ENCODE measurements around the gene SCNN1B. TPM values are rescaled to one million over a fixed set of nuclear protein-coding genes. Genes with fewer than 3 reads are reported as not detected.

SCNN1B gene
- total RNA-seq, 3 donors from 2014 or later (not counting 1 experiment from before 2014, with no cell fraction given) = not detected

DNA sequence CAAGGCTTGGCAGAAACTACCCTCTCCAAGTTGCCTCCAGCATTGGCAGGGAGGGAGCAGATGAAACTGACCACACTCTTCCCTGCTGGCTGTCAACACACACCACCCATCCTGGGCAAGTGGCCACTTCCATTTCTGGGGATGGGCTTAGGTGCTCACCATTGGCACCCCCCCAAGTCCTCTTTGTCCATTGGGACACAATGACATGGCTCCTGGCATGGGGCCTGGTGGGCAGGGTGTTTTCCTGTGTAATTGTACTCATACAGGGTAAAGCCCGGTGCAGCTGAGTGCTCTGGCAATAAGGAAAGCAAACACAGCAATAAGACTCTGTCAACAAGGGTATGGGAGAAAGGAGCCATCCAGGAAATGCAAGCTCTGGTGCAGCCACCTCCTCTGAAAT lies 22.6 kb downstream of the SCNN1B start:
- H3K27ac ChIP-seq (ENCODE audit: low read length) = no peak overlapping the region
- no peaks in the 10 kb centered on the region for H3K4me1 ChIP-seq (ENCODE audit: control insufficient read depth, insufficient read depth, low read length)
- H3K27me3 ChIP-seq (ENCODE audit: control insufficient read depth, insufficient read depth, low read length) = no peaks in the 10 kb centered on the region
- H3K27ac Mint-ChIP-seq = no peak overlapping the region
- intact Hi-C loops (cut with micrococcal nuclease) = no loop called here
- H3K36me3 Mint-ChIP-seq = no peaks in the 10 kb centered on the region
- H3K4me3 ChIP-seq (ENCODE audit: low read length) = no peak overlapping the region
- no peak for ATAC-seq
- H3K9me3 ChIP-seq (ENCODE audit: control insufficient read depth, insufficient read depth, low read length) = no peaks in the 10 kb centered on the region
- no peak overlapping the region for H3K4me3 Mint-ChIP-seq
- WGBS (ENCODE audit: insufficient coverage) = 40% methylated on average over 1 of the region's 1 CpG
- DNase-seq = no peak
- peaks cover 0 to 5% of the 10 kb centered on the region in 2 donors for H3K27me3 Mint-ChIP-seq (ENCODE audit: low read depth in 2 of 2)
- H3K36me3 ChIP-seq (ENCODE audit: control insufficient read depth, insufficient read depth, low read length) = no peaks in the 10 kb centered on the region
- H3K4me1 Mint-ChIP-seq = no peaks in the 10 kb centered on the region
- H3K9me3 Mint-ChIP-seq = no peaks in the 10 kb centered on the region
- TF ChIP-seq, protein P1, sequence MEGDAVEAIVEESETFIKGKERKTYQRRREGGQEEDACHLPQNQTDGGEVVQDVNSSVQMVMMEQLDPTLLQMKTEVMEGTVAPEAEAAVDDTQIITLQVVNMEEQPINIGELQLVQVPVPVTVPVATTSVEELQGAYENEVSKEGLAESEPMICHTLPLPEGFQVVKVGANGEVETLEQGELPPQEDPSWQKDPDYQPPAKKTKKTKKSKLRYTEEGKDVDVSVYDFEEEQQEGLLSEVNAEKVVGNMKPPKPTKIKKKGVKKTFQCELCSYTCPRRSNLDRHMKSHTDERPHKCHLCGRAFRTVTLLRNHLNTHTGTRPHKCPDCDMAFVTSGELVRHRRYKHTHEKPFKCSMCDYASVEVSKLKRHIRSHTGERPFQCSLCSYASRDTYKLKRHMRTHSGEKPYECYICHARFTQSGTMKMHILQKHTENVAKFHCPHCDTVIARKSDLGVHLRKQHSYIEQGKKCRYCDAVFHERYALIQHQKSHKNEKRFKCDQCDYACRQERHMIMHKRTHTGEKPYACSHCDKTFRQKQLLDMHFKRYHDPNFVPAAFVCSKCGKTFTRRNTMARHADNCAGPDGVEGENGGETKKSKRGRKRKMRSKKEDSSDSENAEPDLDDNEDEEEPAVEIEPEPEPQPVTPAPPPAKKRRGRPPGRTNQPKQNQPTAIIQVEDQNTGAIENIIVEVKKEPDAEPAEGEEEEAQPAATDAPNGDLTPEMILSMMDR (IDR thresholded peaks at IDR 0.05) = no peak

DNA sequence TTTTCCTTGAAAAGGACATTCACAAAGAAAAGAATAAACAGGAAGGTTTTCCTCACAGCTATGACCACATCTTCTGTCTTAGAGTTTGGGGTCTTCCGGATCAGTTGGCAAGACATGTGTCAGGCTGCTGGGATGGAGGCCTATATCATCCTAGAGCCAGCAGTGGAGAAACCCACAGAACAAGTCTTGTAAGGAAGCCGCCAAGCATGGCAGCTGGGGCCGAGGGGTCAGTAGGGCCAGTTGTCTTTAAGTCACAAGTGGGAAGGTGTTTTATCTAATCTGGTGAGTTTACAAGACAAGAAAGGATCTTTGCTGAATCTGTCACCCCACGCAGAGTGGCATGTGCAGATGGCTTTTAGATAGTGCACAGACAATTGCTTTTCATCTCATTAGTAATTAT lies 25.7 kb downstream of the SCNN1B start:
- no peaks in the 10 kb centered on the region for H3K4me1 Mint-ChIP-seq
- H3K27me3 Mint-ChIP-seq (ENCODE audit: low read depth in 2 of 2) = peaks cover 0 to 5% of the 10 kb centered on the region in 2 donors
- Histone ChIP-seq H3K4me3 (ENCODE audit: low read length) (no peak overlapping the region), H3K27me3 (ENCODE audit: control insufficient read depth, insufficient read depth, low read length) (no peaks in the 10 kb centered on the region), H3K4me1 (ENCODE audit: control insufficient read depth, insufficient read depth, low read length) (no peaks in the 10 kb centered on the region), H3K36me3 (ENCODE audit: control insufficient read depth, insufficient read depth, low read length) (no peaks in the 10 kb centered on the region), H3K9me3 (ENCODE audit: control insufficient read depth, insufficient read depth, low read length) (no peaks in the 10 kb centered on the region), H3K27ac (ENCODE audit: low read length) (no peak overlapping the region)
- ATAC-seq (no peak), DNase-seq (no peak)
- no peaks in the 10 kb centered on the region for H3K9me3 Mint-ChIP-seq
- WGBS (ENCODE audit: insufficient coverage) = 89% methylated on average over 4 of the region's 4 CpGs
- H3K4me3 Mint-ChIP-seq = no peak overlapping the region
- no peaks in the 10 kb centered on the region for H3K36me3 Mint-ChIP-seq
- no peak overlapping the region for H3K27ac Mint-ChIP-seq
- TF ChIP-seq, protein P1 (IDR thresholded peaks at IDR 0.05) = no peak
- intact Hi-C loops (cut with micrococcal nuclease) = no loop called here

GRCh38 chr16:23330161-23330560 lies 28.1 kb downstream of the SCNN1B start:
- H3K27me3 Mint-ChIP-seq (ENCODE audit: low read depth in 2 of 2) = peaks cover 0 to 9% of the 10 kb centered on the region in 2 donors
- H3K36me3 Mint-ChIP-seq = no peaks in the 10 kb centered on the region
- intact Hi-C loops (cut with micrococcal nuclease) = no loop called here
- no peak overlapping the region for H3K27ac ChIP-seq (ENCODE audit: low read length)
- H3K27me3 ChIP-seq (ENCODE audit: control insufficient read depth, insufficient read depth, low read length) = no peaks in the 10 kb centered on the region
- no peak for DNase-seq
- no peaks in the 10 kb centered on the region for H3K9me3 Mint-ChIP-seq
- ATAC-seq = no peak
- H3K4me3 Mint-ChIP-seq = no peak overlapping the region
- no peaks in the 10 kb centered on the region for H3K36me3 ChIP-seq (ENCODE audit: control insufficient read depth, insufficient read depth, low read length)
- no peak overlapping the region for H3K4me3 ChIP-seq (ENCODE audit: low read length)
- H3K4me1 ChIP-seq (ENCODE audit: control insufficient read depth, insufficient read depth, low read length) = no peaks in the 10 kb centered on the region
- 75% methylated on average over 8 of the region's 8 CpGs for WGBS (ENCODE audit: insufficient coverage)
- TF ChIP-seq, protein P1 (IDR thresholded peaks at IDR 0.05) = no peak
- H3K4me1 Mint-ChIP-seq = no peaks in the 10 kb centered on the region
- no peak overlapping the region for H3K27ac Mint-ChIP-seq
- H3K9me3 ChIP-seq (ENCODE audit: control insufficient read depth, insufficient read depth, low read length) = no peaks in the 10 kb centered on the region

GRCh38 chr16:23330583-23331249 lies 28.6 kb downstream of the SCNN1B start:
- Mint-ChIP-seq H3K36me3 (no peaks in the 10 kb centered on the region), H3K4me1 (no peaks in the 10 kb centered on the region), H3K27ac (no peak overlapping the region), H3K9me3 (no peaks in the 10 kb centered on the region), H3K27me3 (ENCODE audit: low read depth in 2 of 2) (peaks cover 1 to 9% of the 10 kb centered on the region in 2 donors), H3K4me3 (no peak overlapping the region)
- H3K4me1 ChIP-seq (ENCODE audit: control insufficient read depth, insufficient read depth, low read length) = no peaks in the 10 kb centered on the region
- no peaks in the 10 kb centered on the region for H3K36me3 ChIP-seq (ENCODE audit: control insufficient read depth, insufficient read depth, low read length)
- H3K27ac ChIP-seq (ENCODE audit: low read length) = no peak overlapping the region
- DNase-seq = no peak
- no peak for ATAC-seq
- 82% methylated on average over 11 of the region's 11 CpGs for WGBS (ENCODE audit: insufficient coverage)
- no peak overlapping the region for H3K4me3 ChIP-seq (ENCODE audit: low read length)
- no peaks in the 10 kb centered on the region for H3K27me3 ChIP-seq (ENCODE audit: control insufficient read depth, insufficient read depth, low read length)
- TF ChIP-seq, protein P1 (IDR thresholded peaks at IDR 0.05) = no peak
- H3K9me3 ChIP-seq (ENCODE audit: control insufficient read depth, insufficient read depth, low read length) = no peaks in the 10 kb centered on the region
- intact Hi-C loops (cut with micrococcal nuclease) = no loop called here
